Esophagus squamous epithelium (tissue), 4 donors: ENCODE measurements around the gene CDC14B.

Experiments
- CTCF ChIP-seq, 6 experiments: fragments of 450-650 bp in 4 of 6; fragments of 200-600 bp in 2 of 6; sonication (generic) in 2 of 6; IDR thresholded peaks; one replicate each; pipeline ENCODE4 v1.5.1; 2016 to 2019; ENCODE audit warnings: antibody characterized with exemption in 6 of 6, mild to moderate bottlenecking in 4 of 6, moderate library complexity in 4 of 6
- POLR2A ChIP-seq, 4 donors: fragments of 450-650 bp; IDR thresholded peaks; one replicate each; pipeline ENCODE4 v1.6.1; 2017; ENCODE audit warnings: antibody characterized with exemption in 4 of 4, mild to moderate bottlenecking in 4 of 4, moderate library complexity in 3 of 4

- TF ChIP-seq CTCF (IDR thresholded peaks at IDR 0.05), result no peak
- TF ChIP-seq POLR2A (IDR thresholded peaks at IDR 0.05), result no peak
Observed at GRCh38 chr9:96492993-96493531, 126.6 kb downstream of the CDC14B start.
